T-cell (primary cell): ENCODE measurements around the gene BICD2. TPM values are rescaled to one million over a fixed set of nuclear protein-coding genes. Genes with fewer than 3 reads are reported as not detected.

Experiments used
- total RNA-seq, 35 experiments: library from RNA in 6 of 35; stranded (reverse) in 6 of 35; fragments of 120-200 nt in 1 of 35; gene quantifications; one replicate each; pipeline versions ENCODE4 v1.2.1 to v1.2.4 and lab custom pipeline; 2013 to 2026

BICD2 gene
- total RNA-seq, 5 donors from 2014 or later (not counting 1 experiment from before 2014, with no cell fraction given) = 24.1 to 36.6 (median 30.6) TPM

Other genes starting within 250 kb of the BICD2 start
- not detected for gene ECM2, start 228.8 kb downstream of the BICD2 start, total RNA-seq
- 1 to 10 TPM; 7.5 to 9.6 (median 8.3) TPM for gene IPPK, start 94.7 kb downstream of the BICD2 start, total RNA-seq
- gene ZNF484, start 113.2 kb upstream of the BICD2 start, total RNA-seq = 10 to 100 TPM; 14.2 to 17.4 (median 16.4) TPM
- 100 to 1,000 TPM; 188 to 349 (median 293) TPM for gene FGD3, start 182.7 kb upstream of the BICD2 start, total RNA-seq